Fibroblast of skin of abdomen (primary cell): Measurements from ENCODE around the gene LRRC37A3.
"Not testable (repeated sequence)": the region's sequence is repeated elsewhere in the genome, so short reads cannot be mapped to it uniquely, and the experiment has no call there.

Experiments
- DNase-seq: peaks from one replicate; pipeline ENCODE4 v3.0.0-alpha.2; 2013

LRRC37A3 gene

DNA sequence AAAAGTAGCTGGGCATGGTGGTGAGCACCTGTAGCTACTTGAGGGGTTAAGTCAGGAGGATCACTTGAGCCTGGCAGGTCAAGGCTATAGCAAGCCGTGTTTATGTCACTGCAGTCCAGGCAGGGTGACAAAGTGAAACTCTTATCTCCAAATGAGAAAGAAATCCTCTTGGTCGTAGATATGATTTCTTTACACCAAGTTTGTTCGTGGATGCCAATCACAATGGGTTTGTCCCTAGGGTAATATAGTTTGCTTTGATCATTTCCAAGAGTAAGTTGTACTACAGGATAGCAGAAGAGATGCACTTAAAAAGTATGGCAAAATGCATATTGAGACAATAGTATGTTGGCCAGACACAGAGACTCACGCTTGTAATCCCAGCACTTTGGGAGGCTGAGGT lies 6.0 kb upstream of the LRRC37A3 start:
- DNase-seq, result not testable (repeated sequence)

DNA sequence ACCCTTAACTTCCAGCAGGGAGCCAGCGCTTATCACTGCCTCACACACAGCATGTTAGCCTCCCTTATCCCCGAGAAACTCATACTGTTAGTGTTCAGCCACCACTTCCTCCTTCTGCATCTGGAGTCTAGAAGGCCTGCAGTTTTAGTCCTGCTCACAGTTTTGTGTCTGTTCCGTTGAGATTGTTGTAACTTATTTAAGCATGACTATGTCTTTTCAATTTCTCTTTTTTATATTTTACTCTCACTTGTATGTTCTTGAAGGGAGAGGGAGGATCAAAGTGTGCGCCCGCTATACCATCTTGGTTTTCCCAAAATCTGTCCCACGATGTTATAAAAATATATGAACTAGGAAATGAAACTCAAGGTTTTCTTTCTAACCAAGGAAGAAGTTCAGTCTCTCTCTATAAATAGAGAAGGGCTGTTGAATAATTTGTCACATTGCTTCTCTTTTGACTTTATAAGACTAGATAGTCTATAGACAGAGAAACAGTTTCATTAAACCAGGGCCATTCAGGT lies 3.8 kb upstream of the LRRC37A3 start:
- DNase-seq, result not testable (repeated sequence)

DNA sequence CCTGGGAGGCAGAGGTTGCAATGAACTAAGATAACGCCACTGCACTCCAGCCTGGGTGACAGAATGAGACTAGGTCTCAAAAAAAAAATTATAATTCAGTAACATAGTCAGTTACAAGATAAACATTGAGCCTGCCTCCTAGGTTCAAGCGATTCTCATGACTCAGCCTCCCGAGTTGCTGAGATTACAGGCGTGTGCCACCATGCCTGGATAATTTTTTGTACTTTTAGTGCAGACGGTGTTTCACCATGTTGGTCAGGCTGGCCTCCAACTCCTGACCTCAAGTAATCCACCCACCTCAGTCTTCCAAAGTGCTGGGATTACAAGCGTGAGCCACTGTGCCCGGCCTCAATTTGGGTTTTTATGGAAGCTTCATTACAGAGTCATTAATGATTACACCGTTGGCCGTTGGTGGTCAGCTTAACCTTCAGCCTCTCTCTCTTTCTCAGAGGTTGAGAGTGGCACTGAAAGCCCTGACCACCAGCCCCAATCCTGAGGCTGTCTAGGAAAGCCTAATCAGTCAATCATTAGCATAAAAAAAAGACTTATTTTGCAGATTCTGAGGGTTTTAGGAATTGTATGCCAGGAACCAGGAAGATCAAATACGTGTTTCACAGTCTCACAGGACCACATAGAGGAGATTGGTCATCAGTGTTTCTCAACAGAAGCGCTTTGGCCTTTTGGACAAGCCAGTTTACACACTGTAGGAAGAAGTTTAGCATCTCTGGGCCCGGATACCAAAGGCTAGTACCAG lies 1.3 kb upstream of the LRRC37A3 start:
- DNase-seq, result peak; percentile 1

DNA sequence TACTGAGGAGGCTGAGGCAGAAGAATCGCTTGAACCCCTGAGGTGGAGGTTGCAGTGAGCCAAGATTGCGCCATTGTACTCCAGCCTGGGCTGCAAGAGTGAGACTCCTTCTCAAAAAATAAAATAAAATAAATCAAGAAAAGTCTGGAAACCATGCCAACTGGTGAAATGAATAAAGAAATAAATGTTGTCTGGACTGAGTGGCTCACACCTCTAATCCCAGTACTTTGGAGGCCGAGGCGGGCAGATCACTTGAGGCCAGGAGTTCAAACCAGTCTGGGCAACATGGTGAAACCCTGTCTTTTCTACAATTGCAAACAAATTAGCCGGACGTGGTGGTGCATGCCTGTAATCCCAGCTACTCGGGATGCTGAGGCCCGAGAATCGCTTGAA lies 744 bp upstream of the LRRC37A3 start:
- DNase-seq, result peak; percentile 10

DNA sequence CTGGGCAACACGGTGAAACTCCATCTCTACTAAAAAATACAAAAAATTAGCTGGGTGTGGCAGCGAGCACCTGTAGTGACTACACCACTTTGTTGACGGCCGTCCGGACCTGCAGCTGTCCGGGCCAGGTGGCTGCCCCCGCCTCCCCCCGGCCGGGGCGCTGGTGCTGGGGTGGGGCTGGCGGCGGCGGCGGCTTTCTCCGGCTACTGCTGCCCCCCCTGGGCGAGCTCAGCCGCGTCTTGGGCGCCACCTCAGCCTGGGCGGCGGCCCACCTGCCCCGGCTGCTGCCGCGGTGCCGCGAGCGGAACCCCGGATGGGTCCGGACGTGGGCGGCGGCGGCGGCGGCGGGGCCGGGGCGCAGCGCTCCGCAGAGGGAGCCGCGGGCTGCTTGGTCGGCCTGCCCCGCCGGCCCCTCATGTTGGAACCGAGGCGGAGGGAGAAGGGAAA lies 413 bp downstream of the LRRC37A3 start:
- DNase-seq, result peak; percentile 12

DNA sequence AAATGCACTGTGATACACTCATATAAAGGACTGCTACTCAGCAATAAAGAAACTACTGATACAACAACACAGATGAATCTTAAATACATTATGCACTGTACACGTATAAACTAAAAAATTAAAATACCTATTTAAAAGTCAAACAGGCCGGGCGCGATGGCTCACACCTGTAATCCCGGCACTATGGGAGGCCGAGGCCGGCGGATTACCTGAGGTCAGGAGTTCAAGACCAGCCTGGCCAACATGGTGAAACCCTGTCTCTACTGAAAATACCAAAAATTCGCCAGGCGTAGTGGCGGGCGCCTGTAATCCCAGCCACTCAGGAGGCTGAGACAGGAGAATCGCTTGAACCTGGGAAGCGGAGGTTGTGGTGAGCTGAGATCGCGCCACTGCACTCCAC lies 1.7 kb downstream of the LRRC37A3 start:
- not testable (repeated sequence) for DNase-seq

DNA sequence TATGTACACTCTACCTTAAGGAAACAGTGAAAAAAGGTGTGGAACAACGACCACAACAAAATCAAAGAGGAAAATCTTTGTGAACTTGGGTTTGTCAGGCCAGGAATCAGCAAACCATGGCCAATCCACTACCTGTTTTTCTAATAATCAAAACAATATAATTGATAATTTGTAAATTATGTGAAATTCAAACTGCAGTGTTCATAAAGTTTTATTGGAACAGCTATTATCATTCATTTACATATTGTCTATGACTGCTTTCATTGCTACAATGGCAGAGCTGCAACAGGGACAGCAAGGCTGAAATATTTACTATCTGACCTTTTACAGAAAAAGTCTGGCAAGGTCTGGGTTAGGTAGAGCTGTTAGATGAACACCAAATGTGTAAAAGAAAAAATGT lies 4.0 kb downstream of the LRRC37A3 start:
- not testable (repeated sequence) for DNase-seq

DNA sequence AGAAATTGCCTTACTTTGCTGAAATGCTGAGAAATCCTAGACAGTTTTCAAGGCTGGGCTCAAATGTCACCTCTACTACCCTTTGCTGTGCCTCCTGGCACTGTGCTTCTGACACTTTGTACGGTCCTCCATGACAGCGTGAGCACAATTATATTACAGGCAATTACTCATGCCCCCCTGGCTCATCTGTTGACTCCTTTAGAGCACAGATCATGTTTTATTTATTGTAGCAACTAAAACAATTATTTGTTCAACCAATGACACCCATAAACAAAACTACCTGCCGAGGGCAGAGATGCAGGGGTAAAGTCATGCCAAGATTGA lies 9.1 kb downstream of the LRRC37A3 start:
- not testable (repeated sequence) for DNase-seq

DNA sequence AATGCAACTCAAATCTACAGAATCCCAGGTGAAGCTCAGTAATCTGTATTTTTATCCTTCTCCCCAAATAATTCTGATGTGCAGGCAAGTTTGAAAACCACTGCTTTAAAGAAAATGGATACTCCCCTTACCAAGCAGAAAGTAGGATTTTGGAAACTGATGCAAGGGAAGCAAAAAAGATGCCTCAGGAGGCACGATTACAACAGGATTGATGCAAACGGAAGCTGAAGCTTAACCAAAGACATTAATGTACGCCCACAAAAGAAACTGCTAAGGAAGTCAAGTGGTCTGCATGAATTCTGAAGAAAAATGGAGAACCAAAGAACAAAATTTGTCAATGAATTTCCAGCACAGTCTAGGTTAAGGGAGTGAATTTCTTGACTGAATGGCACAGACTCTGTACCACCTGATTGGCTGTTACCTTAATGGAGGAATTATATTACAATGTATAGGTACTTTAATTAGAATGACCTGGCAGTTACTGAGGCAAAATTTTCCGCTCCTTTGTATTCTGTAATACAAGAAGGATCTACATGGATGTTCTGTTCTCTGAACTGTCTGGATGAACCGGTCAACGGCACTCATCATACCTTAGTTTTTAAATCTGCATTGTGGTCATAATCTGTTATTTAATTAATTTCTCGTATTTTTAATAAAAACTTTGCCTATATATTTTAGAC lies 9.6 kb downstream of the LRRC37A3 start:
- not testable (repeated sequence) for DNase-seq

DNA sequence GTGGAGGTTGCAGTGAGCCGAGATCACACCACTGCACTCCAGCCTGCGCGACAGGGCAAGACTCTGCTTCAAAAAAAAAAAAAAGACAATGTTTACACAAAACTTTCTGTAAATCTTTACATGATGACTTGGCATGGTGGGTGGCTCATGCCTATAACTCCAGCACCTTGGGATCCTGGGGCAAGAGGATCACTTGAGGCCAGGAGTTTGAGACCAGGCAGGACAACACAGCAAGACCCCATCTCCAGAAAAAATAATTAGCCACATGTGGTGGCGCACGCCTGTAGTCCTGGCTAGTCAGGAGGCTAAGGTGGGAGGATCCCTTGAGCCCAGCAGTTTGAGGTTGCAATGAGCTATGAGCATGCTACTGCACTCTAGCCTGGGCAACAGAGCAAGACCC lies 15.2 kb downstream of the LRRC37A3 start:
- not testable (repeated sequence) for DNase-seq

DNA sequence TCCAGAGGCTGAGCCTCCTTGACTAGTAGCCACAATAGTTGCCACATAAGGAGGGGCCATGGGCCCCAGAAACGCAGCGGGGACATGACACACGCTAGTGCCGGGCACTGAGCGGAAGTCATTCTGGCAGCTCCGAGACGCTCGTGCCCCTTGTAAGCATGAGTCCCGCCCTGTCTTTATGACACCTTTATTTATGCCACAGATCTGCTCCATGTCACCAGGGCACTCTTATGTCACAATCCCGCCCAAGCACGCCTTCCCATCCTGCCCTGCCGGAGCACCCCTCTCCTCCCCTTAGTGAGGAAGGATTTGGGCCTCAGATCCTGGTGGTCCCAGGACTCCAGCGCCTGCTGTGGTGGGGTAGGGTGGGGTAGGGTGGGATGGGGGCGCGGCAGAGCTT lies 22.1 kb downstream of the LRRC37A3 start:
- not testable (repeated sequence) for DNase-seq

DNA sequence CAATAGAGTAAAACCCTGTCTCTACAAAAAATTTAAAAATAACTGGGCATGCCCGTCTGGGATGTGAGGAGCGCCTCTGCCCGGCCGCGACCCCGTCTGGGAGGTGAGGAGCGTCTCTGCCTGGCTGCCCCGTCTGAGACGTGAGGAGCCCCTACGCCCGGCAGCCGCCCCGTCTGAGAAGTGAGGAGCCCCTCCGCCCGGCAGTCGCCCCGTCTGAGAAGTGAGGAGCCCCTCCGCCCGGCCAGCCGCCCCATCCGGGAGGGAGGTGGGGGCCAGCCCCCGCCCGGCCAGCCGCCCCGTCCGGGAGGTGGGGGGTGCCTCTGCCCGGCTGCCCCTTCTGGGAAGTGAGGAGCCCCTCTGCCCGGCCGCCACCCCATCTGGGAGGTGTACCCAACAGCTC lies 45.1 kb downstream of the LRRC37A3 start:
- DNase-seq, result not testable (repeated sequence)

DNA sequence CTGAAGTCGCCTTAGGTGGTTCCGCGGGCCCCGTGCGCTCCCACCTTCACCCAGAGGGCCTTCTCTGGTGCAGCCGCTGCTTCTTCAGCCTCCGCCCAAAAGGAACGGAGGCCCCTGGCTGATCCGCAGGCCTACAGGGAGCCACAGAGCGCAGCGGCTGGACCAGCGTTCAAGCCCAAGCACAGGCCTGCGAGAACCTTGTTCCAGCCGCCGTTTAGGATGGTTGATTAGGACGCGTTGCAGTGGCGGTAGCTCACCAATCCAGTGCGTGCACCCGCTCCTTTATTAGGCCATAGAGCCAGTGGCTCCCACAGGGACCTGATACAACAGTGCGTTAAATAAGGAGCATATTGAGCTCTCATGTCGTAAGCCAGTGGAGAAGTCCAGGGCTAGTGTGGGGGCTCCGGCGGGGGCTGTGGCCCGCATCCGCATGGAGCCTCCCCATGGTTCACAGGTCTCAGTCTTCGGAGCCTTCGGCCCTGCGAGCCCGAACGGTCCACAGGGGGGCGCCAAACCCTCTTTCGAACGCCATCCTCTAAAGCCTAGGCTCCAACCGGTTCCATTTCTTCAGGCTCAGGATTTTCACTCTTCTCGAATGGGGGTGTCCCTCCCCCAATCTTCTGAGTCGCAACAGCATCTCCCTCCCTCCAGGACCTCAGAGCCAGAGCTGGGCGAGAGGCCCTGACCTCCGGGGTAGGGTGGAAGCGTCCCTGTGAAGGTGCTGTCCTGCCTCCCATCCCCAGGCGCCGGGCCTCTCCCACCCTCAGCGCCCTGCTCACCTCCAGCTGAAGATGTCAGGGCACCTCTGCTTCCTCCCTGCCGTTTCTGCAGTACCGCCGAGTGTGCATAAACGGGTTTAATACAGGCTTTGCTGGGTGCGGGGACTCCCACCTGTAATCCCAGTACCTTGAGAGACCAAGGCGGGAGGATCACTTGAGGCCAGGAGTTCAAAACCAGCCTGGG lies 71.5 kb downstream of the LRRC37A3 start:
- peak; percentile 35 for DNase-seq

DNA sequence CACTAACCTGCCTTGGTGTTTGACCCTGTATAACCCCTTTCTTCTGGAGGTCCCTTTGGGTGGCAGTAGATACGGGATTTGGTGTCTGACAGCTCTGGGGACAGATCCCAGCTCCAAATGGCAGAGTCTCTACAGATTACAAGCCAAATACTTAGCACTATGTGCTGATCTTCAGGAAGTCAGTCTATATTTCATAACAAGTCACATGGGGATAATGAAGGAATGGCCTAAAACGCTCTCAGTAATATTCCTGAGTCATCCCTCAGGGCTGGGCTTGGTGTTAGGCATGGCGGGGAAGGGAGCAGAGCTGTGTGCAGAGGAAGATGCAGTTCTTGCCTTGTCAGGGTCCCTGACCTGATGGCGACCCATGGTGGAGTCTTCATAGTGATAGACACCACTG lies 72.4 kb downstream of the LRRC37A3 start:
- DNase-seq, result peak; percentile 10

DNA sequence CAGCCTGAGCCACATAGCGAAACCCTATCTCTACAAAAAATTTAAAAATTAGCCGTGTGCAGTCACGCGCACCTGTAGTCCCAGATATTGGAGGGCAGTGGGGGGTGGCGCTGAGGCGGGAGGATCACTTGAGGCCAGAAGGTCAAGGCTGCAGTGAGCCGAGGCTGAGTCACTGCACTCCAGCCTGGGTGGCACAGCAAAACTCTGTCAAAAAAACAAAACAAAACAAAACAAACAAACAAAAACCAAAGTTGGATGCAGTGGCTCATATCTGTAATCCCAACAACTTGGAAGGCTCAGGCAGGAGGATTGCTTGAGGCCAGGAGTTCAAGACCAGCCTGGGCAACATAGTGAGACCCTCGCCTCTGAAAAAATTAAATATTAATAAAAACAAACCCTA lies 75.4 kb downstream of the LRRC37A3 start:
- not testable (repeated sequence) for DNase-seq

DNA sequence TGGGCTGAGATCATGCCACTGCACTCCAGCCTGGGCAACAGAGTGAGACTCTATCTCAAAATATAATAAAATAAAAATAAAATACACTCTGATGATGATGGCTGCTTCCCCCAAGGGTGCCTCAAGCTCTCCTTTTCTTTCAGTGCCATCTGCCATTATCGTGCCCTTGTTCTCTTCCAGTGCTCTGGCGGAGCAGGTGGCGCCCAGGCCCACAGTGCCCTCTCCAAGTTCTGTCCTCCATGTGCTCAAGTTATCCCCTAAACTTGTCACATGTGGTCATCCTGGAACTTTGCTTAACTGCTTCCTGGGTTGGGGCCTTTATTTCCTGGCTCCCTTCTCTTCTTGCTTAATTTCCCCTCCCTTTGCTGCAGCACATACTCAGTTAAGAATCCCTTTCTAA lies 76.4 kb downstream of the LRRC37A3 start:
- not testable (repeated sequence) for DNase-seq

DNA sequence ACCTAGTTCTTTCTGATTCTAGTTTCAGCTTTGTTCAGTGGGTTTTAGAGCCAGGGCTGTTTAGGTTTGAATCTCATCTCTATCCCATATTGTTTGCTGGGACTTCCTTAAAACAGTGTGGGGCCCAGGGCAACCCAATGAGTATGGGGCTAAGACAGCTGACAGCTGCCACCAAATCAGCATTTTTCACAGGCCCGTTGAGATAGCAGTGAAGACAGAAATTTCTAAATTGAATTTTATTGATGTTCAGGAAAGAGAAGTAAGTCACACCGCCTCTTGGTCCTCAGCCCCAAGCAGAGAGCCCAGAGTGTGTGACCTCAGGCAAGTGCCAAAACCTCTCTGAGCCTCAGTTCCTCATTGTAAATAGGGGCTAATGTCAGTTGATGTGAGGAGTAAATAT lies 78.3 kb downstream of the LRRC37A3 start:
- not testable (repeated sequence) for DNase-seq

DNA sequence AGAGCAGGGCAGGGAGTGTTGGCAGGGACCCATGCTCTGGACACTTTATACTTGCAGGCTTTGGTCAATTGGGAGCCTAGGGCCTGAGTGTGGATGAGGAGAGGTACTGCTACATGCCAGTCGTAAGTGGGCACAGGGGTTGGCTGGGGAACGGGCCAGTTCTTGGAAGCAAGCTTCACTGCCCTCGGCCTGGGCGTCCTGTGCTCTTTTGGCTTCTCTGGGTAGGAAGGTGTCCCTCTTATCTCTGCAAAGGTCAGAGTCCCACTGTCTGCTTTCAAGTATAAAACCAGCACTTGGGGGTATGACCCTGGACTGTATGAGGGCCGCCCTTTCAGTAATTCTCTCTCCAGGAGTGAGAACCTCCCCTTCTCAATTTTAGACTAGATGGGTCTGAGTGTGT lies 80.8 kb downstream of the LRRC37A3 start:
- not testable (repeated sequence) for DNase-seq

DNA sequence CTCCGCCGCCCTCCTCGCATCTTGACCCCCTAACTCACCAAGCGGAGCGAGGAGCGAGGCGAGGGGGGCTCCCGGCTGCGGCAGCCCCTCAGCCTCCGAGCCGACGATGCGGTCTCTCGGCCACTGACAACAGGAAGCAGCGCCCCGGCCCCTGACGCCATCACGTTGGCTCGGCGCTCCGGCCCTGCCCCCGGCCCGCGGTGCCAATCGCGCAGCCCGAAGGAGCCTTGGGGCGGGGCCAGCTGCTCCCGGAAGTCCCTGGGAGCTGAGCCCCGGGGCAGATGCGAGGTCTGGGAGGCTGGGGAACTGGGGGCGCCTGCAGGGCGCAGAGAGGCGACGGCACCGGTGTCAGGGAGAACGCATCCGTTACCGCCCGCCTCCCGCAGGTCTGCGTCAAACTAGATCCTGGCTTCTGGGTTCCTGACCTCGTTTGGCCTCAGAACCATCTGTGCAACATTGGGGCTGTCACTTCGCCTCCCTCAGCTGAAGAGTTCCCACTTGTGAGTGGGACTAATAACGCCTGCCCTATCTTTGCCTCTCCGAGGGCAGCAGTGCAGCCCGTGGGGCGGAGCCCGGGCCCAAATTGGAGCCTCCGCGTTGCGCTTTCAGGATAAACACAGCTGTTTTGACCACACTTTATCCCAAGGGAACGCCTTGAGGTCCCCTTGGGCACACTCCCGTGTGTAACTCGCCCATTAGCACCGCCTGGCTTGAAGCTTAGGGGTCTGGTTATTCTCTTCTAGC lies 82.1 kb downstream of the LRRC37A3 start:
- DNase-seq, result peak; percentile 75

DNA sequence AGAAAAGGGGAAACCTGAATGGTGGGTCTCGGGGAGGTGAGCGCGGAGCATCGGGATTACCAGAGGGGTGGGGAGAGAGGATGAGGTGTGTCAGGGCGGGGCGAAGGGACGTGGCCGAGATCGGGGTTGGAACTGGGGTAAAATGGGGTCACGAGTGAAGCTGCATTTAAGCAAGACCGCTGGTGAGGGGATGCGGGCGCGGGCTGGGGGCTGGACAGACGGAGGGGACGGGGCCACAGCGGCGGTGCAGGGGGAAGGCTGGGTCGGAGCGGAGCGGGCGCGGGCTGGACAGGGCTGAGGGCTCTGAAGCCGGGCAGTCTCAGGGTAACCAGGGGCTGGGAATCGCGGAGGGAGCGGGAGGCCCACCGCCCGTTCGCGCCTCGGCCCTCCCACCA lies 82.7 kb downstream of the LRRC37A3 start:
- DNase-seq, result not testable (repeated sequence)

DNA sequence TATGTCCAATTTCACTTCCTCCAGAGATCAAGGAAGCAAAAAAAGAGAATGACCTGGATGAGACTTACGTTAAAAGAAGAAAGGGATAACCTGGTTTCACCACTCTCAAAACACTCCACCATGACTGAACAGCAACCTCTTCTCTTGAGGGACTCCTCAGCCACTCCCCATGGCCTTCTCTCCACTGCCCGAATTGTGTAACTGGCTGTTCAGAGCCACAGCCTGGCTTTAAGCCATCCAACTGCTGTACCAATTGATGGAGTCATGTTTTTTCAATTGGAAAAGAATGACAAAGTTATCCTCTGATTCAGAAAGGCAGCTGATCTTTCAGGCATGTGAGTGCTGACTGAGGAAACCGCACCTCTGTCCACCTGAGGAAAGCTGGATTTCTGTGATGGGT lies 85.2 kb downstream of the LRRC37A3 start:
- DNase-seq, result peak; percentile 32

DNA sequence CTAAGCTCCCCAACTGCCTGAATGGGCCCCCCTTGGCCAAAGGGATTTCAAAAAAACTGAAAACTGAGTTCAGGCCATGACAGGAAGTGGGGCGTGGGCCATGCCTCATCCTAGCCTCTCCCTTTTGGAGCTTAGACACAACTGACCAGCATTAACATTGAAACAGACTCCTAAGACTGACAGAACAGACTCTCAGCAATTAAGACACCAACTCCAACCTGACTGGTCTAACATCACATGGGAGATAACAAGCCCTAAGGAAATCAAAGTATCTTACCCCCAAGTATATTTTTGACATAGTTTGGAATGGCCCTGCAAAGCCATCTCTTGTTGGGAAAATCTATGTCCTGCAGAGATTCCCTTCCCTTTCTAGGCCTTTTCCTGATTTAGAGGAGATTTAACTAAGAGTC lies 88.6 kb downstream of the LRRC37A3 start:
- not testable (repeated sequence) for DNase-seq
